GM19025 (cell line): Measurements from ENCODE around the gene APH1A.
"Not testable (repeated sequence)": the region's sequence is repeated elsewhere in the genome, so short reads cannot be mapped to it uniquely, and the experiment has no call there.

ENCODE experiments used
- ATAC-seq: cut with Tn5 transposase; IDR thresholded peaks from one replicate; pipeline ENCODE4 v1.9.1; 2021; ENCODE audit warnings: mild to moderate bottlenecking, low read depth, moderate library complexity; ENCODE audit not compliant: unreplicated experiment

The APH1A gene

GRCh38 chr1:150269451-150269850, 635 bp upstream of the APH1A start:
- ATAC-seq = no peak

- no peak for ATAC-seq
Measured at GRCh38 chr1:150268340-150268704, 494 bp downstream of the APH1A start.

DNA sequence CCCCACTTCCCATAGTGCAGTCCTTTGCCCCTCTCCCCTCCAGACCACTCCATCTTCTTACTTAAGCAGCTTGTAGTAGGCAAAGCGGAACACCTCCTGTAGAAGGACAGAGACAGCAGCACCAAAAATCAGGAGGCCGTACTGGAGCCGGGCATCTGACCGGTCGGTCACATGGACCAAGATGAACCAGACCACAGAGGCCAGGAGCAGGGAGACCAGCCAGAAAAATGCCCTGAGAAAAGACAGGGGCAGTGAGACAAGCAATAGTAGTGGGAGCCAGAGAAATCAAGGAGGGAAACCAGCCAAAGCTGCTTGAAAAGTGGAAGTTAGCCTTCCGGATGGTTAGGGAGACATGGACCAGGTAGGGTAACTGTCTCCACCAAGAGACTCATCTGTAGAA, 920 bp downstream of the APH1A start:
- ATAC-seq = no peak

DNA sequence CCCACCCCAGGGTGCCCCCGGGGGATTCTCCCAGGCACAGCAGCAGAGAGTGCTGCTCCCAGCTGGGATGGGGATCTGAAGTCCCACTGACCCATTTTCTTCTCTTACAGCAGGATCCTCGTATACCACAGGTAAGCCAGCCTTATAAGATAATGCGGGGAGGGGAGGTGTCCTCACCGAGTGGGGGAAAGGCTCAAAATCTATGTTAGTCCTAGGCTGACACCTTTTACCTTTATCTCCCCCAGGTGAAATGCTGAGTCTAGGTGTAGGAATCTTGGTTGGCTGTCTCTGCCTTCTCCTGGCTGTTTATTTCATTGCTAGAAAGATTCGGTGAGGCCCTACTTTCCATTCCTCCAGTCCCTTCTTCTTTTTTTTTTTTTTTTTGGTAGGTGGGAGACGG, 5.3 kb downstream of the APH1A start:
- no peak for ATAC-seq

- ATAC-seq = no peak
Measured at GRCh38 chr1:150262388-150263320, 6.2 kb downstream of the APH1A start.

DNA sequence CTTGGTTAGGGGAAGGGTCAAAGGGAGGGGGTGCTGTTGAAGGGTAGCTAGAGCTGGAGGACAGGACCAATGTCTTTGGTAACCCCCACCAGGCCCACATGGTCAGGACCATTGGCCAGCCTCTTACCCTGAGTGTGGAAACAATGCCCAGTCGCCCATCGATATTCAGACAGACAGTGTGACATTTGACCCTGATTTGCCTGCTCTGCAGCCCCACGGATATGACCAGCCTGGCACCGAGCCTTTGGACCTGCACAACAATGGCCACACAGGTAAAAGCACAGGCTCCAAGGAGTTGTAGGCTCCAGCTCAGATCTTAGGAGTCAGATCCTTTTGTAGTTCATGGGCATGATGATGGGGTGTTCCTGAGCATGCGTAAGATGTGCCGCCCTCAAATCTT, 7.4 kb downstream of the APH1A start:
- no peak for ATAC-seq

DNA sequence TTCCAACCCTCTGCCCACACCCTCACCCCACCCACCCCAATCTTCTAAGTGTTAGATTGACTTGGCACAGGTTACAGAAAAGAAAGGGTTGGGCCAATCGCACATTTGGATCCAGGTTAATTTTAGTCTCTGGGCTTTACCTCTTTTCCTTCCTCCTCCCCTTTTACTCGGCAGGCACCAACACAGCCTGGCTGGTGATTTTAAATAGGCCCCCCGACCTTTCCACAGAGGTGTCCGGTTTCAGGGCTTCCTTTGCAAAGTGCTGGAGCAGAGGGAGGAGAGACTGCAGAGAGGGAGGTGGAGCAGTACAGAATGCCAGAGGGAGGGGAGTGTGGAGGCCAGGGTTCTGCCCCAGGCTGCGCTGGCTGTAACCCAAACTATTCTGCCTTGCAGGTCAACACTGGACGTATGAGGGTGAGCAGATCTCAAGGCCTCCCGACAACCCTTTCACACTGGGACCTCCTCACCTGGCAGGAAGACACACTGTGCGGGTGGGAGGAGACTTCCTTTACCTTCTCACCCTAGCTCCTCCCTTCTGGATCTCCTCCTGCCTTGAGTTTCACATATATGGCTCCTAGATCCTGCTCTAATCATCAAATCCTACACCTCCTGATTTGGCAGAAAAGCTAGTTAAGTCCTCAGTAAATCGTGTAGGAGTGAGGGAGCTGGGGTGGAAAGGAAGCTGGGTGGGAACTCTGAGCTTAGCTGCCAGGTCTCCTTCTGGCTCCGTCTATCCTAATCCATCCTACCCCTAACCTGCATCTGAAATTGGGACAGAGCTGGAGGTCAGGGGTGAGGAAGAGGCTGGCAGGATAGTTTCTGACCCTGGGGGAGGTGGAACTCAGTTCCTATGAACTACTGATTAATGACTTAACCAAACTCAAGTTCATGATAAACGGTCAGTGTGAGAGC, 8.8 kb downstream of the APH1A start:
- no peak for ATAC-seq

GRCh38 chr1:150259217-150259616, 9.6 kb downstream of the APH1A start:
- ATAC-seq = no peak

DNA sequence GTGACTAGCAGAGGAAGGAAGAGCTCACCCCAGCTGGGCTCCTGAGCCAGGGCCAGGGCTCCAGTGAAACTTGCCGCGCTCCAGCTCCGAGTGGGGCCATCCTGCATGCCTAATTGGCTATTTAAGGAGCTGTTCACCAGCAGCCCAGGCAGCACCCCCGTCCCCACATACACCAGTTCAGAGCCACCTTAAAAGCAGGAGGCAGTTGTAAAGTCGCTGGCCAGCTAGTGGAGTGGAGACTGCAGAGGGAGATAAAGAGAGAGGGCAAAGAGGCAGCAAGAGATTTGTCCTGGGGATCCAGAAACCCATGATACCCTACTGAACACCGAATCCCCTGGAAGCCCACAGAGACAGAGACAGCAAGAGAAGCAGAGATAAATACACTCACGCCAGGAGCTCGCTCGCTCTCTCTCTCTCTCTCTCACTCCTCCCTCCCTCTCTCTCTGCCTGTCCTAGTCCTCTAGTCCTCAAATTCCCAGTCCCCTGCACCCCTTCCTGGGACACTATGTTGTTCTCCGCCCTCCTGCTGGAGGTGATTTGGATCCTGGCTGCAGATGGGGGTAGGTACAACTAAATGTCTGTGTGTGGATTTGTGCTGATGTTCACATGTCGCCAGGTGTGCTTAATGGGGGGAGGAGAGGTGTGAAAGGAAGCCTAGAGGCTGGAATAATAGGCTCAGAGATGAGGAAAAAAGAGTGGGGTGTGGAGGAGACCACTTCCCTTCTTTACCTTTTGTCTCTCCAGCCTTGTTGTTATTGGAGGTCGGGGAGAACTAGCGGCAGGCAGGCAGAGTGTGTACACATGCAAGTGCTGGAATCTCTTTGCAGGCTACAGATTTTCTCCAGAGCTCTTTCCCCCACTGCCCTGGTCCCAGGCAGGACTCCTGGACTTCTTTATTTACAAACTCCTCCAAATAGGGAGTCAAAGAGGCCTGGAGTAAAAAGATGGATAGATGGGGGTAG, 10.9 kb downstream of the APH1A start, which contains the start of gene CA14:
CA14 (plus strand) TSS at position 151 of the 962 bp plus-strand sequence; CDS start at position 506, 355 bp downstream.
- ATAC-seq = no peak

- no peak for ATAC-seq
Measured at GRCh38 chr1:150256554-150257341, 12.1 kb downstream of the APH1A start.

DNA sequence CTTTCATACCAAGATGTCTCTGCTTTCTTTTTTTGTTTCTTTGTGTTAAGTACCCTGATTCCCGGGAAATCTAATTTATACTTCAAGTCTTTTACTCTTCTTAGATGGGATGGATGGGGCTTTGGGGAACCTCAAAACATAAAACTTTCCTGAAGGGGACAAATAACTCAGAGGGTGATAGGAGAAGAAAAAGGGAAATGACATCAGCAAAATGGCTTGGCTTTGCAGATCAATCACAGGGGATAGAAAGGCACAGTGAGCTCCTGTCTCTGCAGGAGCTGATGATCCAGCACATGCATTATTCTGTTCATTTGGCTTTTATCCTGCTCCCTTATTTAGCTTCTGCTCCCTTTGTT, 12.6 kb downstream of the APH1A start:
- ATAC-seq = no peak

DNA sequence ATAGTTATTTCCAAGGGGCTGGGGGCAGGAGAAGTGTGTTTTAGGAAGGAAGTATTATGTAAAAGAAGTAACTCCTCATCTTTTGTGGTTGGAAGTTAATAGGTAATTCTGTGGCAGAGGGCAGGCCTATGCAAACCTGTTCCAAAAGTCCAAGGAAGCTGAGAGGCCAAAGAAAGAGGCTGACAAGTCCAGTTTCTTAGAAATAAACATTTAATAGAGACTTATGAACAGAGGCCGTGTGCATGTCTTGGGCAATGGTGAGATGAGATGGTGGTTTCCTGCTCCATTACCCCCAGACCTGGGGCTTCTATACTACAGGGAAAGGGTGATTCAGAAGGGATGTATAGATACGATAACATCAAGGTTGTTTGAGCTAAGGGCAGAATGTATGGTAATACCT, 18.9 kb downstream of the APH1A start:
- no peak for ATAC-seq

- ATAC-seq = no peak
Measured at GRCh38 chr1:150243003-150243402, 25.8 kb downstream of the APH1A start.

DNA sequence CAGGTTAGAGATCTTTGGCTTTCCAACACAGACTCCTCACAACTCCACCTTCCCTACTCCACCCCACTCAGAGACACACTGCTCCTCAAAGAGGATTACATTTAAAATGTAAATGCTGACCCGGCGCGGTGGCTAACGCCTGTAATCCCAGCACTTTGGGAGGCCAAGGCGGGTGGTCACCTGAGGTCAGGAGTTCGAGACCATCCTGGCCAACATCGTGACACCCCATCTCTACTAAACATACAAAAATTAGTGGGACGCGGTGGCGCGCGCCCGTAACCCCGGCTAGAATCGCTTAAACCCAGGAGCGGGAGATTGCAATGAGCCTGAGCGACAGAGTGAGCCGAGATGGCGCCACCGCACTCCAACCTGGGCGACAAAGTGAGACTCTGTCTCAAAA, 31.1 kb downstream of the APH1A start:
- no peak for ATAC-seq

DNA sequence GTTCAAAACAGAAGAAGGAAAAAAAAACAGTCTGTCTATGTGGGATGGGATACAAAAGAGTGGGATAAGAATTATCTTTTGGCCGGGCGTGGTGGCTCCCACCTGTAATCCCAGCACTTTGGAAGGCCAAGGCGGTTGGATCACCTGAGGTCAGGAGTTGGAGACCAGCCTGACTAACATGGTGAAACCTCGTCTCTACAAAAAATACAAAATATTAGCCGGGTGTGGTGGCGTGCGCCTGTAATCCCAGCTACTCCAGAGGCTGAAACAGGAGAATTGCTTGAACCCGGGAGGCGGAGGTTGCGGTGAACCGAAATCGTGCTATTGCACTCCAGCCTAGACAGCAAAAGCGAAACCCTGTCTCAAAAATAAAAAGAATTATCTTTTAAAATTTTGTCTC, 31.6 kb downstream of the APH1A start:
- not testable (repeated sequence) for ATAC-seq

DNA sequence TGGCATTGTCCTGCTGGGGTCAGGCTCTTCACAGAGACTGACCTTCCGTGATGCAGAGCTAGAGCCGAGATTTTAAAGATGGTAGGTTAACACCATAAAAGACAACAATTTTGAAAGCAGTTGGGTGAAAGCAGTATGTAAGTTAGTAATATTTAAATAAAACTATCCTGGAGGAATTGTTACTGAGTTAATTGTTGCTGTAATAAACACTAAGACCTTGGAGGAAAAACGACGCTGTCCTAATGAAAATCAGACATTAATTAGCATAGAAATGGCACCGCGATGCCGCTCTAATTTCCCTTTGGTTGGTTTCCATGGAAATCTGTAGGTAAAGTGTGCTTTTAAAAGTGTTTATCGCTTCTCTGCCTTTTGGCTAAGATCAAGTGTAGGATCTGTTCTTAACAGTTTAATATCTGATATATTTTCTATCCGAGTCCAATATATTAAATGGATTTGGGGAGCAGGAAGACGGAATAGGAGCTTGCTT, 32.2 kb downstream of the APH1A start:
- ATAC-seq = no peak

- ATAC-seq = peak; percentile 75
Measured at GRCh38 chr1:150235852-150236613, 32.8 kb downstream of the APH1A start, which contains the start of gene ANP32E. Gene ANP32E, minus strand, starts transcription at chr1:150236112. Its CDS starts 326 bp downstream, at chr1:150235786.

- ATAC-seq = no peak
Measured at GRCh38 chr1:150235294-150235851, 33.4 kb downstream of the APH1A start.
